ENCODE data around the gene WHRN.

WHRN gene

DNA sequence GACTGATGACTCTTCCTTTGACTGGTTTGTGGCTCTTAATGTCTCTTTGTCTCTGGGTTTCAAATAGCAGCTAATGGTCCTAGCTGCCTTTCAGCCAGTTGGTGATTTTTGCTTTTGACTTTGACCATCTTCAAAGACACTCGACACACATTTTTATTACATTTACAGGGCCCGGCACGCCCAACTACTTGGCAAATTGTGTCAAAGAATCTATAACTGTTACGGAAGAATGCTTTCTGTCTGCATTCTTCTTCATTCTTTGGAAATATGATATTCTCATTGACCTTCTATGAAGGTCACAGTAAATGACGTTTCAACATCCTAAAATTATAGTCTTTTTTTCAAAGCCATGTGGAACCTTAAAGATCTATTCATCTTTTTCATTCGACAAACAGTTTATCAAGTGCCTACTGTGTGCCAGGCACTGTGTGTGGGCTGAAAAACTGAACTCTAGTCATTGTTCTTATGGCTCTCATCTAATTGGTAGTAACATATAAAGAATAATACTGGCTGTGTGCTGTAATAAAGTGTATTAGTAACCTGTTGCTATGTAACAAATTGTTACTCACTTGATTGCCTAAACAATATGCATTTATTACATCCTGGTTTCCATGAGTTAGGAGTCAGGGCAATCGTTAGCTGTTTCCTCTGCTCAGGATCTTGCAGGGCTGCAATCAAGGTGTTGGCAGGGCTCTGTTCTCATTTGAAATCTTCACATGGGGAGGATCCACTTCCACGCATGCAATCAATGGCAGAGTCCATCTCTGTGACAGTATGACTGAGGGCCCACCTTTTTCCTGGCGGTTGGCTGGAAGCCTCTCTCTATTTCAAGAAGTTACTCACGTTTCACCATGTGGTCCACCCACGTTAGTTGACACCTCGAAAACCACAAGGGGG lies 7.0 kb upstream of the WHRN start:
- Histone ChIP-seq H3K27me3 (peaks cover 28% of the 10 kb centered on the region), H3K4me1 (no peaks in the 10 kb centered on the region), H3K4me3 (ENCODE audit: low read depth, low read length) (no peak overlapping the region), H3K36me3 (no peaks in the 10 kb centered on the region), H3K9me3 (no peaks in the 10 kb centered on the region)
- TF ChIP-seq, protein P1, sequence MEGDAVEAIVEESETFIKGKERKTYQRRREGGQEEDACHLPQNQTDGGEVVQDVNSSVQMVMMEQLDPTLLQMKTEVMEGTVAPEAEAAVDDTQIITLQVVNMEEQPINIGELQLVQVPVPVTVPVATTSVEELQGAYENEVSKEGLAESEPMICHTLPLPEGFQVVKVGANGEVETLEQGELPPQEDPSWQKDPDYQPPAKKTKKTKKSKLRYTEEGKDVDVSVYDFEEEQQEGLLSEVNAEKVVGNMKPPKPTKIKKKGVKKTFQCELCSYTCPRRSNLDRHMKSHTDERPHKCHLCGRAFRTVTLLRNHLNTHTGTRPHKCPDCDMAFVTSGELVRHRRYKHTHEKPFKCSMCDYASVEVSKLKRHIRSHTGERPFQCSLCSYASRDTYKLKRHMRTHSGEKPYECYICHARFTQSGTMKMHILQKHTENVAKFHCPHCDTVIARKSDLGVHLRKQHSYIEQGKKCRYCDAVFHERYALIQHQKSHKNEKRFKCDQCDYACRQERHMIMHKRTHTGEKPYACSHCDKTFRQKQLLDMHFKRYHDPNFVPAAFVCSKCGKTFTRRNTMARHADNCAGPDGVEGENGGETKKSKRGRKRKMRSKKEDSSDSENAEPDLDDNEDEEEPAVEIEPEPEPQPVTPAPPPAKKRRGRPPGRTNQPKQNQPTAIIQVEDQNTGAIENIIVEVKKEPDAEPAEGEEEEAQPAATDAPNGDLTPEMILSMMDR (IDR thresholded peaks at IDR 0.05; ENCODE audit: low read depth, low read length), result no peak
- no peak for DNase-seq

DNA sequence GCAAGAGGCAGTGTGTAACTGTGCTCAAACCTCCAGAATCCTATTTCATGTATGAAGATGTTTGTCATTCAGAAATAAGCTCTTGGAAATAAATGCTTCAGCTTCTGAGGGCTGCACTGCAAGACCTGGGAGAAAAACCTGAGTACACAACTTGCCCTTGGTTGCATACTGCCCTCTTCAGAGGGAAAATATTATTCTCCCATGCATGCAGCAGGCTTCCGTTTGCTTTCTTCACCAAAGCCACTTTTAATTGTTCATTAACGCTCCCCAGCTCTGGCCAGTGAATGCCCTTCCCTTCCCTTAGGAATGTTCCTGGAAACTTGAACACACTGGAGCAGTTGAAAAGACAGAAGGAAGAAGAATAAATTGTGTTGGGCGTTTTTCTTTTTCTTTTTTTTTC lies 2.5 kb upstream of the WHRN start:
- no peak for DNase-seq
- Histone ChIP-seq H3K4me1 (no peaks in the 10 kb centered on the region), H3K36me3 (no peaks in the 10 kb centered on the region), H3K9me3 (no peaks in the 10 kb centered on the region), H3K4me3 (ENCODE audit: low read depth, low read length) (no peak overlapping the region), H3K27me3 (peaks cover 66% of the 10 kb centered on the region)
- TF ChIP-seq, protein P1 (IDR thresholded peaks at IDR 0.05; ENCODE audit: low read depth, low read length), result peak; percentile 36

DNA sequence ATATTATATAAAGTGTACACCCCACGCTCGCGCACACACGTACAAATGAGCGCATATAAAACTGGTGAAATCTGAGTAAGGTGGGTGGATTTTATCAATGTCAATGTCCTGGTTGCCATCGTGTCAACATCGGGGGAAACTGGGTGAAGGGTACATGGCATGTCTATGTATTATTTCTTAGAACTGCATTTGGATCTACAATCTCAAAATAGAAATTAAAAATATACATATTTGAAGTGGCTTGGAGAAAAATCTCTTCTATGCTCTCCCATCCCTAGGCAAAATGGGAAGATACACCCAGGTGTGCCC lies 763 bp upstream of the WHRN start:
- no peaks in the 10 kb centered on the region for H3K4me1 ChIP-seq

DNA sequence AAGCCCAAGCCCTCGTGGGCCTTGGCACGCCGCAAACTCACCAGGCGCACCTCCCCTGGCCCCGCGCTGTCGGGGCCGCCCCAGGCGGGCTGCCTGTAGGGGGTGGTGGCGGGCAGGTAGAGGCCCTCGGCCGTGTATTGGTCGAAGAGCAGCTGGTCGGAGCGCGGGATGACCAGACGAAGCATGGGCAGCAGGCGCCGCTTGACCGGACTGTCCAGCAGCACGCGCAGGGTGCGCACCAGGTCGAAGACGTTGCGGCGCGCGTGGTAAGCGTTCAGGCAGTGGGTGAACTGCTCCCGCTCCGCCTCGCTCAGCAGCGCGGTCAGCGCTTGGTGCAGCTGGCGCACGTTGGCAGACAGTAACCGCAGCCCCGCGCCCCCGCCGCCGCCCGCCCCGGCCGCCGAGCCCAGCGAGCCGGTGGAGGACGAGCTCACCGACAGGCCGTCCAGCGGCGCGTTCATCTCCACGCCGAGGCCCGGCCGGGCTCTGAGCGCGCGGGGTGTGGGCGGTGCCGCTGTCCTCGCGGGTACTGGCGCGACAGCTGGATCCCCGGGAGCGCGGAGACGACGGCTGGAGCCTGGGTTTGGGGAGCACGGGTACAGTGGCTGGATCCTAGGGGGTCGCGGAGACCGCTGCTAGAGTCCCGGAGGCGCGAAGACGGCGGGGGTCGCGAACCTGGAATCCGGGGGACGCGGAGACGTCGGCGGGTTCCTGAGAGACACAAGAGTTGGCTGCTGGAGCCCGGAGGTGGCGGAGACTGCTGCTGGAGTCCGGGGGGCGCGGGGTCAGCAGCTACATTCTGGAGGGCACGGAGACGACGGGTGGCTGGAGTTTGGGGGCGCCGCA lies 709 bp downstream of the WHRN start:
- peak; percentile 26 for DNase-seq
- no peaks in the 10 kb centered on the region for H3K4me1 ChIP-seq
- peaks cover 84% of the 10 kb centered on the region for H3K27me3 ChIP-seq
- no peaks in the 10 kb centered on the region for H3K9me3 ChIP-seq
- H3K36me3 ChIP-seq, result no peaks in the 10 kb centered on the region
- peak overlapping the region; percentile 55 for H3K4me3 ChIP-seq (ENCODE audit: low read depth, low read length)
- TF ChIP-seq, protein P1 (IDR thresholded peaks at IDR 0.05; ENCODE audit: low read depth, low read length), result peak; percentile 36; the same call in 1 of the 2 replicates

More for the DNA sequence above, 763 bp upstream of the WHRN start:
- Histone ChIP-seq H3K36me3 (no peaks in the 10 kb centered on the region), H3K9me3 (no peaks in the 10 kb centered on the region), H3K4me3 (ENCODE audit: low read depth, low read length) (peak overlapping the region; percentile 55), H3K27me3 (peaks cover 72% of the 10 kb centered on the region)
- DNase-seq, result no peak
- TF ChIP-seq, protein P1 (IDR thresholded peaks at IDR 0.05; ENCODE audit: low read depth, low read length), result no peak

DNA sequence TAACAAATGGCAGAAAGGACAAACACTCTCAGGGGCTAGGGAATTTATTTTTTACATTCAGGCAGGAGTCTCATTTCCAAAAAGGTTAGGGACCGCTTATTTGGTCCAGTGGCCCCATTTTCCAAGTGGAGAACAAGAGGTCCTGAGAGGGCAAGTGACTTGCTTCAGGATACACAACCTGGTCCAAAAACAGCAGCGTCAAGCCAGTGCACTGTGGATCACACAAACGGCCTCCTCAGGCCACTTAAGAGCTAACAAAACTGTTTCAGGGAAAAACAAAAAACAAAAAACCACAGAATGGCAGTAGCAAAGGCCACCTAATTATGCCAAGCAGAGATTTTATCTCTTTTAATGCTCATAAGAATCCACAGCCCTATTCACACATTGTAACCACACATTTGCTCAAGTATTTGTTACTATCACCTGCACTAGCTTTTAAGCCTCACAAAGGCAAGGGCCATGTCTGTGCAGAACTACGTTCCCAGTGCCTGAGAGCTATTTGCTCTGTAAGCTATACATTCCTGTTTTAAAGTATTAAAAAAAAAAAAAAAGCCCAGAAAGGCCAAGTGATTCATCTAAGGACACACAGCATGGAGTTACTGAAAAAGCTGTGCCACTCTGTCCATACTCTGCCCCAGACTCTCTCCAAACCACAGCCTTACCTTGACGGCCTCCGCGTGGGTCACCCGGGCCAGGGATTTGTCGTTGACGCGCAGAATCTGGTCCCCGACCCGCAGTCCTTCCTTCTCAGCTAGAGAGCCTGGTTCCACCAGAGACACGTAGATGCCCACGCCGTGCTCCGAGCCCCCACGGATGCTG lies 1.5 kb downstream of the WHRN start:
- TF ChIP-seq, protein P1 (IDR thresholded peaks at IDR 0.05; ENCODE audit: low read depth, low read length), result no peak
- no peak for DNase-seq
- Histone ChIP-seq H3K4me3 (ENCODE audit: low read depth, low read length) (no peak overlapping the region), H3K36me3 (no peaks in the 10 kb centered on the region), H3K4me1 (no peaks in the 10 kb centered on the region), H3K27me3 (peaks cover 88% of the 10 kb centered on the region), H3K9me3 (no peaks in the 10 kb centered on the region)
